Right lobe of liver (tissue), 4 donors: ENCODE results near the gene IMPDH1.

ENCODE experiments used
- CTCF ChIP-seq, 4 donors: fragments of 200-600 bp in 3 of 4; fragments of 450-650 bp in 1 of 4; IDR thresholded peaks; one replicate each; pipeline versions ENCODE4 v1.5.1 to v1.8.0; 2016 to 2022; ENCODE audit warnings: antibody characterized with exemption in 4 of 4, mild to moderate bottlenecking in 2 of 4
- POLR2A ChIP-seq: fragments of 450-650 bp; IDR thresholded peaks from one replicate; pipeline ENCODE4 v1.6.1; 2017; ENCODE audit warnings: antibody characterized with exemption, mild to moderate bottlenecking
- donor health status: DM: no; HTN: no; CAD: no.
- donor health status: DM: no; HTN: no; CAD: no.
- donor health status: DM: no; HTN: yes; CAD: no.

- TF ChIP-seq CTCF (IDR thresholded peaks at IDR 0.05) (no peak), POLR2A (no peak)
Observed at GRCh38 chr7:128385988-128386925, 23.5 kb downstream of the IMPDH1 start.
